Limb (tissue), 2 donors: ENCODE results near the gene FOXN1.

Experiments
- DNase-seq, 2 donors: peaks; one replicate each; pipeline ENCODE4 v3.0.0-alpha.2; 2016; ENCODE audit errors: extremely low spot score in 2 of 2

FOXN1 gene

GRCh38 chr17:28524476-28525424, 18.6 kb downstream of the FOXN1 start:
- peak in 1 of 2 donors; percentile 27 for DNase-seq

- DNase-seq, result no peak
Observed at GRCh38 chr17:28526381-28526780, 20.2 kb downstream of the FOXN1 start.

- no peak for DNase-seq
Observed at GRCh38 chr17:28527181-28527681, 21.1 kb downstream of the FOXN1 start.

DNA sequence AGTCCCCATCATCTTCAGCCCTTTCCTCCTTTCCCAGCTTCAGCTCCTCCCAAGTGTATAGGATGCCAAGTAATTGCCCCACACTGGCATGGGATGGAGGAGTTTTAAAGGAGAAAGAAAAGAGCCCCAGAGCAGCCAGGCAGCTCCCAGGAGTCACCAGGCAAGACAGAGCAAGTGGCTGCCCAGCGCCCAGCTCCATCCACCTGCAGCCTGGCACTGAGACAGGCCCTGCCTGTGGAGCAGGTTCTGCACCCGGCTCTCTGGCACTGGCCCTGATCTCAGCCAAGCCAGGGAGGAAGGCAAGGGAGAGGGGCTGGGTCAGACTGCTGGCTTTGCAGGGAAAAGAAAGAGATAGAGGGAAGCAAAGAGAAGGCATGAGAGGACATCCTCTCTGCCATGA, 21.7 kb downstream of the FOXN1 start:
- no peak for DNase-seq

GRCh38 chr17:28528327-28529012, 22.3 kb downstream of the FOXN1 start:
- DNase-seq, result no peak

GRCh38 chr17:28529013-28529400, 22.9 kb downstream of the FOXN1 start:
- DNase-seq, result no peak

DNA sequence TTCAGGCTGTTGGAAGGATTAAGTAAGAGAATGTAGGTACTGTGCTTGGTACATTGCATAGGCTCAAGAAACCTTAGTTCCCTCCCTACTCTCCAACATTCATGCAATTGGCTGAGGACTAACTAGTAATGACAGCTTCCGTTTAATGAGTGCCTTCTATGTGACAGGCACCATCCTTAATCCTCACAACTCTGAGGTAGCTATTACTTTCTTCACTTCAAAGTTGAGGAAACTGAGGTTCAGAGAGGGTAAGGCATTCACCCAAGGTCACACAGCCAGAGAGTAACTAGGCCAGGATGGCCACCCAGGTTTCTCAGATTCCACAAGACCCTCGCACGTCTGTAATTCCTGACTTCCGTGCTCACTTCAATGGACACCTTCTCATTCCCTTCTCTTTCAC, 24.1 kb downstream of the FOXN1 start:
- DNase-seq, result no peak

DNA sequence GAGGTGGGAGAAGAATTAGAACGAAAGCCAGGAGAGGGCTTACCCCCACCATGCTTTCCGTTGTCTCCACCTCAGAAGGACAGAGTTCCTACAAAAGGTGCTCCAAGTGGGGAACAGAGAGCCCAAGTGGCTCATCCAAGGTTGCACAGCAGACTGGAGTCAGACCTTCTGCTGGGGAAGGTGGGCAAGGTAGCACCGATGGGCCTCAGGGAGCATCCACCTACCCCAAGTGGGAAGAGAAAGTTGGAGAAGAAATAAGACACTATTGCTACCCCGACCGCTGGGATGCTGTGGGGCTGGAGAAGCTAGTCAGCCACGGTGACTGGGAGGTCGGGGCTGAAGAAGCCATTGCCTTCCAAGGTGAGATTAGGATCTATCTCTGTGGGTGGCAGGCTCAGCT, 24.8 kb downstream of the FOXN1 start:
- no peak for DNase-seq

GRCh38 chr17:28532050-28532960, 26.2 kb downstream of the FOXN1 start:
- DNase-seq, result no peak

- no peak for DNase-seq
Observed at GRCh38 chr17:28533091-28533807, 27.1 kb downstream of the FOXN1 start.

DNA sequence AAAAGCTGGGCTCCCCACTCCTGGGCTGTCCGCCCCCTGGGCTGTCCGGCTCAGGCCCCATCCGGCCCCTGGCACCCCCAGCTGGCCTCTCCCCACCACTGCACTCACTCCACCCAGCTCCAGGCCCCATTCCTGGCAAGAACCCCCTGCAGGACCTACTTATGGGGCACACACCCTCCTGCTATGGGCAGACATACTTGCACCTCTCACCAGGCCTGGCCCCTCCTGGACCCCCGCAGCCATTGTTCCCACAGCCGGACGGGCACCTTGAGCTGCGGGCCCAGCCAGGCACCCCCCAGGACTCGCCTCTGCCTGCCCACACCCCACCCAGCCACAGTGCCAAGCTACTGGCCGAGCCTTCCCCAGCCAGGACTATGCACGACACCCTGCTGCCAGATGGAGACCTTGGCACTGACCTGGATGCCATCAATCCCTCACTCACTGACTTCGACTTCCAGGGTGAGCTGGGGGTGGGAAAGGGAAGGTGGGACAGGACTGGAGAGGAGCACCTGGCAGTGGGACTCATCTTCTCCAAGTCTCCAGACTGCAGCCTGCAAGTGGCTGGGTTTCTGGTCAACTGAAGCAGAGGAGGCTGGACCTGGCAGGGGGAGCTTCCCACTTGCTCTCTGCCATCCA, 28.7 kb downstream of the FOXN1 start:
- no peak for DNase-seq

DNA sequence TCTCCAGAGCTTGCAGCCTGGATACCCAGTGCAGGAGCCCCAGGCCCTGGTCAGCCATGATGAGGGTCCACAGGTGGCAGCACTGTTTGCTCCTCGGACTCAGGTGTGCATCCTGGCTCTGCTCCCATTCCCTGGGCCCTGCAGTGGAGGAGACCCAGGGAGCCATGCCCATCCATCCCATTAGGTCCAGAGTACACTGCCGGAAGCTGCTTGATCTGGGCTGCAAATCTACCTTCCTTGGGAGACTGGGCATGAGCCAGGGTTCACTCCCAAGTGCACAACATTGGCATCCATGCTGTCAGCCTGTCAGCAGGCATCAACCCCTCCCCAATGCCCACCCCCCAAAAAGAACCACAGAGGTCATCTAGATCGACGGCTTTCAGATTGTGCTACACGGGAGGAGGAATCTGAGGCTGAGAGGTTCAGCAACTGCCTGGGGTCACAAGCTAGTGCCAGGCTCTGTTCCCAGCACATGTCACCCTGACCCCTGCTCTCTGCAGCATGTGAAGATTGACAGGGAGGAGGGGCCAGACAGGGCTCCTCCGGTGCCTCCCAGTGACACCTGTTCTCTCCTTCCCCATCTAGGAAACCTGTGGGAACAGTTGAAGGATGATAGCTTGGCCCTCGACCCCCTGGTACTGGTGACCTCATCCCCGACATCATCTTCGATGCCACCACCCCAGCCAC, 30.5 kb downstream of the FOXN1 start:
- DNase-seq, result no peak

DNA sequence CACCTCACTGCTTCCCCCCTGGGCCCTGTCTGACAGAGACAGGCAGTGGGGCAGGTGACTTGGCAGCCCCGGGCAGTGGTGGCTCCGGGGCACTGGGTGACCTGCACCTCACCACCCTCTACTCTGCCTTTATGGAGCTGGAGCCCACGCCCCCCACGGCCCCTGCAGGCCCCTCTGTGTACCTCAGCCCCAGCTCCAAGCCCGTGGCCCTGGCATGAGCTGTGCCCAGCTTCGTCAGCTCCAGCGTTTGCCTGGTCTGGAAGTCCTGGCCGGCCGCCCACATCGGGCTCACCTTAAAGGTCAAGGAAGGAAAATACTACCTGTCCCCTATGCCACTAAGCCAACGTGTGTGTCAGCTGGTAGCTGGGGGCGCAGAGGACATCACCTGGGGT, 31.1 kb downstream of the FOXN1 start:
- no peak for DNase-seq

- DNase-seq, result no peak
Observed at GRCh38 chr17:28538296-28538895, 32.2 kb downstream of the FOXN1 start.

- DNase-seq, result no peak
Observed at GRCh38 chr17:28540231-28540630, 34.1 kb downstream of the FOXN1 start.

DNA sequence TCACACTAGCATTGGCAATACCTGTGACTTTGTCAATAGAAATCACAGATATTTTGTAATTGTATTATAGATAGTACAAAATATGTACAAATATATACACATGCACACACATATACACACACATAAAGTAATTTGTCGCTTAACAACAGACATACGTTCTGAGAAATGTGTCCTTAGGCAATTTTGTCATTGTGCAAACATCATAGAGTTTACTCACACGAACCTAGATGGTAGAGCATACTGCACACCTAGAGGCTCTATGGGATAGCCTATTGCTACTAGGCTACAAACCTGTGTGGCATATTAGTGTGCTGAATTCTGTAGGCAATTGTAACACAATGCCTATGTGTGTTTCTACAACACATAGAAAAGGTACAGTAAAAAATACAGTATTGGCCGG, 35.3 kb downstream of the FOXN1 start:
- DNase-seq, result no peak

DNA sequence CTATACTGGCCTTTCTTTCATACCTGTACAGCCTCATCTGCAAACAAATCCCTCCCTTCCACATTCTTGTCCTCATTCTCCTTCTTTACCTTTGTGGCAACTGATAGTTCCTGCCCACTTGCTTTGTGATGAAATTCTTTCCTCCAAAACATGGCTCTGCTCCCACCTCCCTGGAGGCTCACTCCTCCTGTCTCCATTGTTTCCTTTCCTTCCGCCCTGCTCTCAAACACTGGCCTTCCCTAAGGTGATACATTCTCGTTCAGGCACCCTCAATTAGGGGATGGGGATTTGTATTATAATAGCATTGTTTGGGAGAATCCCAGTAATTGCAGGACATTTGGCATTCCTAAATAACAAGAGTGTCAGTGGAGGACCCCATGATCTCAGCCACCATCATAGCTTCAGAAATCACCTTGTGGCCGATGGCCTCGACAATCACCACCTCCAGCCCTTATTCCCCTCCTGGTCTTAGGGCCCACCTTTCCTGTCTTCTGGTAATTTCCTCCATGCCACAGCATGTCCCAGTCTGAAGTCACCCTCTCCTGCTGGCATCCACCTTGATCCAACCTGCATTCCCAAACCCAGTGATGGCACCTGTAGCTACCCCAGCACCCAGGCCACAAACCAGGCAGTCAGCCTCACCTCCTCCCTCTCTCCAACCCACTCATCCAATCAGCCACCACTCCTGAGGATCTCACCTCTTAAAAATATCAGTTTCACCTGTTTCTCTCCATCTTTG, 38.4 kb downstream of the FOXN1 start:
- DNase-seq, result no peak

DNA sequence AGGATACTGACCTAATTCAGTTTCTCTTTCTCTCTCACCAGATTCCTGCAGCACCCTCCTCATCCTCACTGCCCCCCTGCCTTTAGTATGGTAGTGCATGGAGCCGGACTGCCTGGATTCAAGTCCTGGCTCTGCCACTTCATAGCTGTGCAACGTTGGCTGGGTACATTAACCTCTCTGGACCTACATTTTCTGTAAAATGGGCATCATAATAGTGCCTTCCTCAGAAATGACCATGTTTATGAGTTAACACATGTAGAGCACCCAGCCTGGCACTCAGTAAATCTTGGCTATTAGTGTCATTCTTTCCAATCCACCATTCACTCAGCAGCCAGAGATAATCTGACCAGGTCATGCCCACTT, 39.0 kb downstream of the FOXN1 start:
- DNase-seq, result no peak
